HG02763 (cell line): ENCODE measurements around the gene OR10AD1.
"Not testable (repeated sequence)": the region's sequence is repeated elsewhere in the genome, so short reads cannot be mapped to it uniquely, and the experiment has no call there.

Experiments
- ATAC-seq: cut with Tn5 transposase; IDR thresholded peaks from one replicate; pipeline ENCODE4 v1.9.1; 2021; ENCODE audit warnings: mild to moderate bottlenecking, moderate library complexity; ENCODE audit not compliant: unreplicated experiment

OR10AD1 gene

DNA sequence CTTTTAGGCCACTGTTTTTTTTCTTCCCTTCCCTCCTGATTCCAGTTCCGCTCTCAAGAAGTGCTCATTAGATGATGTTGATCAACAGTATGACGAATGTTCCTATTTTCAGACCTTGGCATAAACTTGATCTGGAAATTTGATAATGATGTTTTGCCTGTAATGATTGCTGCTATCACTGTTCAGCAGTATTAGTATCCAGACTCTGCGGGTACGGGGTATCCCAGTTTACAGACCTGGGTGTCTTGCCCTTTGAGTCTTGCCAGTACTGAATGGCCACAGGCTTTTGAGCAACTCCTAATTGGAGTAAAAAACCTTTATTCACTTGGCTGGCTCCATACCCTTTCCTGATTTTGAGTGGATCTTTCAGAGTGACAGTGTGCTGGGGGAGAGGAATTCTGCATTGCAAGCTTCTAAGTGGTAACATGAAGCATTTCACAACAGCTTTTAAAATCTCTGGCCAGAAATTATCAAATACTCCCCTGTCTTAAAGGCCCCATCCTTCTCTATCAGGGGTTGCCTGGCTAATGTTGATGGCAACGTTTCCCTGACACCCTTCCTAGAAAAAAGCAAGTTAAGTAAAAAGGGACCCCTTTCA, 39.8 kb downstream of the OR10AD1 start:
- no peak for ATAC-seq

DNA sequence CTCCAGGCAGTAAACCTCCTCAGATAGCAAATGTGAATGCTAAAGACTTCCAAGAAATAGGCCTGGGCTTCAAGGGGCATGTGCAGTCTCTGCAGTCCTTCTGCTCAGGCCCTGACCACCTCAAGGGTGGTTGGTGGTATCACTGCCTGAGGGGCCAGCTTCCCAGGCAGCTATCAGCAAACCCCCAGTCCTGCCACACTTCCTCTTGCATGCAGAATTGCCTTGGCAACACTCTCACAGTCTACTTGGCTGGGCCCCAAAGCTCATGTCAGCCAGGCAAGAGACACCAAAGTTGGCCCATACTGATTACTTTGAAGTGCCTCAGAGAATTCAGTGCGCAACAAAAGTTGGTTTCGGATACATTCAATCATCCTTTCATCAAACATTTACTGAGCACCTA, 42.3 kb downstream of the OR10AD1 start:
- ATAC-seq, result no peak

DNA sequence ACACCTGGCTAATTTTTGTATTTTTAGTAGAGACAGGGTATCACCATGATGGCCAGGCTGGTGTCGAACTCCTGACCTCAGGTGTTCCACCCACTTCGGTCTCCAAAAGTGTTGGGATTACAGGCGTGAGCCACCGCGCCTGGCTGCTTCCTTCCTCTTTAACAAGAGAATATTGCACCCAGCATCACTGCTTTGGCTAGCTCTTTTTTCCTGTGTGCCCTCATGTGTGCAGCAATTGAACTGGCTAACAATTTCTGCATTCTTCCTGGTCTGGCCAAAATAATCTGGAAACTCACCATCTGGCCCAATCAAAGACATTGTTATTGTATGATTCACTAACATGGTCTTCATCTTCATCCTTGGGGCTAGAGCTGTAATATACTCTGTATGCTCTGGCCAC, 43.0 kb downstream of the OR10AD1 start:
- no peak for ATAC-seq

DNA sequence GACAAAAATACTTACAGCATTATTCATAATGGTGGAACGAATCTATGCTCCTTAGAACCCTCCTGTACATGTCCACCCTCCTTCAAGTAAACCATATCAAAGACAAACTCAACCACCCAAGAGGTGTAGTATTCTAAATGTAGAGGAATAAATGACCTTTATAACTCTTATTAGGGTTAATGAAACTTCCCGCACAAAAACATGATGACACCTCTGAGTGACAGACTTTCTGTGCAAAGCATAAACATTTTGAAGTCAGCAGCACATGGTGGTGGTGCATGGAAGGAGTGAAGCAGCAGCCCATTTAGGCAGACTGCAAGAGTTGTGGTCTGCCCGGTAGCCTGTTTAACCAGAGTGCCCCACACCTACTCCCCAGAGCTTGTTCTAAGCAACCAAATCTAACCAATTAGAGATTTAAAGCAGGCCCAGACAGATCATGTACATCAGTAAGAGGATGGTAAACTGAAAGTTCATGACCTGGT, 45.2 kb downstream of the OR10AD1 start:
- ATAC-seq, result no peak

DNA sequence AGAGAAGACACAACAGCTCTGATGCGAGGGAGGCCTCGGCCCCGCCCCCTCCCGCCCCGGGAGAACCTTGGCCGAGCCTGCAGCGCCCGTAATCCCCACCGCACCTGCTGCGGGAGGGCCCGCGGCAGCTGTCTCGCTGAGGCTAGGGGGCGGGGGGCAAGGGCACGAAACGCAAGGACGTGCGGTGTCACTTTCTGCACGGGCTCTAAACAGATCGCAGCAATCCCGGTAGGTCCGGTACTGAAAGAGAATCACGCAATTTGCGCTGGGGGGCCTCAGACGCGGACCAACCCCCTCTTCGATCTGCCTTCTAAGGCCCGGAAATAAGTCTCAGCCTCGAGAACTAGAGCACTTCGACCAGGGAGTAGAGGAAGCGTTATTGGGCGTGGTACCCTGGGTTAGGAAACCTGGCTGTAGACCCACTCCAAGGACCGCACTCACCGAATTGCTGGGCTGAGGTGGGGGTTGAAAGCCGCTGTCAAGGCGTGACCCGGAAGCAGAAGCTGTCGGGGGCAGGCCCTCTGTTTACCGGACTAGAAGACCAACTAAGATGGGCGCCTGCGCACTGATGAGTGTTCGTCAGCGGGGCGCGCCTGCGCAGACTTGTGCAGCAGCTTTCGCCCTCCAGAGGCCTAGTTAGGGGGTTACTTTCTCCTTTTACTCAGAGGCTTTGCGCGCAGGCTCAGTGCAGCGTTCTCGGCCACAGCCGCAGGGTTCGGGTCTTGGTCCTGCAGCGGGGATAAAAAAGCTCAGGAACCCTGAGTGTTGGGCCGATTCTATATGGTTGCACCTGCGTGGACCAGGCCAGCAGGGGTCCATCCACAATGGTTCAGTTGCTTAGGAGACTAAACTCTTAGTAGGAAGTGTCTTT, 45.8 kb downstream of the OR10AD1 start, which contains the start of gene ASB8:
Gene ASB8 (minus strand): TSS at position 498 of the 871 bp plus-strand sequence. CDS start 4,019 bp downstream, outside the sequence.
- ATAC-seq, result peak; percentile 94

DNA sequence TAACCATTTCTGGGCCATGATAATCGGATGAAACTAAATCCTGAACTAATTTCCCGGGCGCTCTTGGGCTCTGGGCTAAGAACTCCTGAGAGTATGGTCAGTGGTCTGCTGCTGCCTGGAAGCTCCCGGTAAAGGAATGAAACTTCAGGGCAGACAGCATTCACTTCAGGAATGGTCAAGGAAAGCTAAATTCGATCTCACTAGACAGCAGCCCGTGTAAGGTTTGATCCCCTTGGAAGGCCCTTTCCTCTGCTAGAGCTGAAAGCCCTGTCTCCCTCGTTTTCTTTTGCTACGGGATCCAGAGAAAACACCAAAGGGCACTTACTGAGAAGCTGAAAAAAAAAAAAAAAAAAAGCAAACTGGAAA, 46.5 kb downstream of the OR10AD1 start:
- ATAC-seq, result no peak

DNA sequence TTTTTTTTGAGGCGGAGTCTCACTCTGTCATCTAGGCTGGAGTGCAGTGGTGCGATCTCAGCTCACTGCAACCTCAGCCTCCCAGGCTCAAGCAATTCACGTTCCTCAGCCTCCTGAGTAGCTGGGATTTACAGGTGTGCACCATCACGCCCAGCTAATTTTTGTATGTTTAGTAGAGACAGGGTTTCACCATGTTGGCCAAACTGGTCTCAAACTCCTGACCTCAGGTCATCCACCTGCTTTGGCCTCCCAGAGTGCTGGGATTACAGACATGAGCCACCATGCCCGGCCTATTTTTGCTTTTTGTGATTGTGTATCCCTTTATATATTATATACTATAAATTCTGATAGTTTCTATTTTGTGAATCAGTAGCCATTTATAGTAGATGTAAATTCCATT, 47.3 kb downstream of the OR10AD1 start:
- ATAC-seq, result not testable (repeated sequence)
